22Rv1 (cell line): ENCODE data around the gene C1QTNF12.

Source experiments
- H3K27ac ChIP-seq: fragments of 450-650 bp; 2 replicates; pipeline ENCODE4 v1.5.1; 2017
- CTCF ChIP-seq: fragments of 450-650 bp; IDR thresholded peaks from 2 replicates; pipeline ENCODE4 v1.5.1; 2017; ENCODE audit warnings: mild to moderate bottlenecking
- ZFX ChIP-seq: fragments of 450-650 bp; IDR thresholded peaks from 2 replicates; pipeline ENCODE4 v1.6.1; 2017; ENCODE audit warnings: antibody characterized with exemption, borderline replicate concordance

C1QTNF12 gene

GRCh38 chr1:1278620-1279019, 32.1 kb upstream of the C1QTNF12 start:
- H3K27ac ChIP-seq, result no peak overlapping the region
- TF ChIP-seq CTCF (no peak), ZFX (no peak)

GRCh38 chr1:1275836-1276235, 29.3 kb upstream of the C1QTNF12 start:
- no peak overlapping the region for H3K27ac ChIP-seq
- TF ChIP-seq ZFX, result no peak
- TF ChIP-seq CTCF, result no peak

GRCh38 chr1:1274931-1275431, 28.5 kb upstream of the C1QTNF12 start:
- TF ChIP-seq CTCF (no peak), ZFX (no peak)
- no peak overlapping the region for H3K27ac ChIP-seq

GRCh38 chr1:1274299-1274930, 27.9 kb upstream of the C1QTNF12 start:
- peak overlapping the region; percentile 78; the same call in 1 of the 2 replicates for H3K27ac ChIP-seq
- TF ChIP-seq ZFX (no peak), CTCF (no peak)

GRCh38 chr1:1273512-1274298, 27.2 kb upstream of the C1QTNF12 start, which contains the start of gene UBE2J2:
UBE2J2 (minus strand) TSS chr1:1273854; CDS start chr1:1267992, 5,862 bp downstream.
- no peak for TF ChIP-seq ZFX
- no peak for TF ChIP-seq CTCF
- peak within 1 kb of the TSS; percentile 78 for H3K27ac ChIP-seq

GRCh38 chr1:1273209-1273511, 26.6 kb upstream of the C1QTNF12 start:
- H3K27ac ChIP-seq, result peak overlapping the region; percentile 78
- TF ChIP-seq CTCF (no peak), ZFX (no peak)
